Measurements from ENCODE around the gene LIPI.
"Not testable (repeated sequence)": the region's sequence is repeated elsewhere in the genome, so short reads cannot be mapped to it uniquely, and the experiment has no call there.

The LIPI gene

DNA sequence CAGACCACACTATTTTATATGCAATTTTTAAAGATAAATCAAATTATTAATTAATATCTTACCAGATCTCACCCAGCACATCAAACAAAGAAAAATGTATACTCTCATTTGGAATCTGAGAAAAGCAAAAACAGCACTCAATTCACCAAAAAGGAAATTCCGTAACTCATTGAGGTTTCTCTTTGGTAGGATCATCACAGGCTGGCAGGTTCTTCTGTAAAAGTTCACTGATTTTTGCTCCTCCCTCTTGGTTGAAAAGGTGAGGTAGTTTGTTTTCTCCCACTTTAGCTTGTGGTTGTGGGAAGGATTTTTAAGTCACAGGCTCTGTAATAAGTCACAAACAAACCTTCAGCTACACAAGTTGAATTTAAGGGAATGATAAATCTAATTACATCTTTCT lies at the start of gene LIPI:
Gene LIPI (minus strand): TSS at position 218 of the 400 bp plus-strand sequence. CDS start 110 bp downstream, at position 108.
- DNase-seq (ENCODE audit: low read depth): no peak

DNA sequence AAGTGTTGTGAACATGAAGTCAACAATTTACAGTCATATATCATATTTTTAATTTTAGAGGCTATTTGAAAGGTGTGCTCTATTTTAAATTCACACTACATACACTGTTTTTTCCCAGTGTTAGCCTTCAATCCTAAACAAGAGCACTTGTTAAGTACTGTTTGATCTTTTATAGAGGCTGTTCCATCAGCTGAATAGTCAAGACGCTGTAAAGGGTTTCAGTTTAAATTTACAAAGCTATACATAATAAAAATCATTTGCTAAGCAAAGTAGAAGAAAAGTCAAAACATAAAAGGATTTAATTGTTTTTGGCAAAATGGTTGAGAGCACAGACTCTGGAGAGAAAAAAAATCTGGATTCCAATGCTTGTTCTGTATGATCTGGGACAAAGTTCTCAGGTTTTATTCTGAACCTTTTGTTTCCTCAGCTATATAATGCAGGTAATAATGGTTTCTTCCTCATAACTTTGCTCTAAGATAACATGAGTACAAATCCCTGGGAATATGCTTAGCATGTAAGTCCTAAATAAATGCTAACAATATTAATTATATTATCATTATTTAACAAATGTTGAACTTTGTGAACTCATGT lies 49.5 kb upstream of the LIPI start:
- DNase-seq (ENCODE audit: low read depth): no peak

- DNase-seq (ENCODE audit: low read depth): no peak
Observed at GRCh38 chr21:14259747-14260146, 49.0 kb upstream of the LIPI start.

DNA sequence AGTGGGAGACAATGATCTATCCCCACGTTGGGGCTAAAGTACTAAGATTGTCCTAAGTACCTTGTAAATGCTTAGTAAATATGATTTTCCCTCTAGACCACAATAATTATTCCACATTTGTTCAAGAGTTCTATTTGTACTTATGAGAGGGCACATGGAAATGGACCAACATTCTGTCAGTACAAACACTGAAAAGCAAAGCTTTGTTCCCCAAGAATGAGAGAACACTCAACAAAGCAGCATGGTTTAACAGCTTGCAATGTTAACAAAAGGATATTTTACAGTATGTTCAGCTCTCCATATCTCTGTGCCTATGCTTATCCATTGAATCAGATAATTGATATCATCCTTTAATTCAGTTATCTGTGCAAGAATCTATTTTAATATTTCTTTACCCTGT lies 40.6 kb upstream of the LIPI start:
- DNase-seq (ENCODE audit: low read depth): no peak

- no peak for DNase-seq (ENCODE audit: low read depth)
Observed at GRCh38 chr21:14245711-14246110, 35.0 kb upstream of the LIPI start.

GRCh38 chr21:14244911-14245310 lies 34.2 kb upstream of the LIPI start:
- DNase-seq (ENCODE audit: low read depth): no peak

DNA sequence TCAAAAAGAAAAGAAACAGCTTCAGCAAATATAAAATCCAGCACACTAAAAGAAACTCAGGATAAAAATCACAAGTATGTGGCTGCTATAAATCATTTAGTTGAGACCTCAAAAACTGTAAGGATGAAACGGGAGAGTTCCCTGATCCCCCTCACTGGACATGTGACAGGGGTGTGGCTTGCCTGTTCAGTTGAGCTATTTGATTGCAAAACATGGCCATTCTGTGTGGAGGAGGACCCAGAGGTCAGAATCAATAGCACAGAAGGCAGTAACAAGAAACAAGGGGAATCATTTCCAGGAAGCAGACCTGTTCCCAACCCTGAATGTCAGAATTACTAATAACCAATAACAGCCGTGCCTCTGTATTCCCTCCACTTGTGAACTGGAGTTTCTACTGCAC lies 33.1 kb upstream of the LIPI start:
- DNase-seq (ENCODE audit: low read depth): no peak

DNA sequence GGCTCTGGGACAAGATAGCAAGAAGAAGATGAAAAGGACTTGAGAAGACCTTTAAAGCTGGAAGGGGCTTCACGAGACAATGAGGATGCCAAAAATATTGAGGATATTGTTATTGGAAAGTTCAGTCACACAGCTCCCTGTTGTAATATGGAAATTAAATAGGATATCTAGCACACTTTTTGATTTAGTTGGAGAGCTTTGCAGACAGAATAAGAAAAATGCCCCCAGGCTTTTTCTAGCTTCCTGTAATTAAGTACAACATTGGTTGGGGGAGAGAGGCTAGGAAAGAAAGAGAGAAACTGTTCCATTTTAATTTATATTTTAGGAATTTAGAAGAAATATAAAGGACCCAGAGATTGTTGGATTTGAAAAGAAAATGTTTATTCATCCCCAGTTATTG lies 32.7 kb upstream of the LIPI start:
- no peak for DNase-seq (ENCODE audit: low read depth)

DNA sequence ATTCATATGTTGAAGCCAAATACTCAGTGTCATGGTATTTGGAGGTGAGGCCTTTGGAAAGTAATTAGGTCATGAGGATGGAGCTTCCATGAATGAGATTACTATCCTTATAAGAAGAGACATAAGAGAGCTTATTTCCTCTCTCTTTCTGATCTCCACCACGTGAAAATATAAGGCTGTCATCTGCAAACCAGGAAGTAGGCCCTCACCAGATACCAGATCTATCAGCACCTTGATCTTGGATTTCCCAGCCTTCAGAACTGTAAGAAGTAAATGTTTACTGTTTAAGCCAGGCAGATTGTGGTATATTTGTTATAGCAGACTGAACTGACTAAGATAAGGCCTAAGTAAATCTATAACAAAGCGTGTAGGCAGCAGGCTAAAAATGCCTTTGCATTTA lies 30.5 kb upstream of the LIPI start:
- no peak for DNase-seq (ENCODE audit: low read depth)

DNA sequence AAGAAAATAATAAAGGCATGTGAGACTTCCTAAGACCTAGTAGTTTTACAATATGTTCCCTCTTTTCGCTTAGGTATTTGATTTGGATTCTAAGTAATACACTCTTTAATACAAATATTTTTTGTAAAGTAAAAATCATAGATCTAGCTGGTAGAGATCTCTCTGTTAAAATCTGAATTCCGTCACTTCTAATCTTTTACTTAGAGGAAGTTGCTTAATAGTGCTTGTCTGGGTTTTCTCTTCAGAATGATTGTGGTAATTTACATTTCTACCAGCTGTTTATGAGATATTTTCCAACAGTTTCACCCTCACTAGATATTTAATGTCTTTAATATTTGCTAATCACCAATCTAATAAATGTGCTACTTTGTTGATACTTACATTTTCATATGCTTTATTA lies 28.5 kb upstream of the LIPI start:
- DNase-seq (ENCODE audit: low read depth): no peak

DNA sequence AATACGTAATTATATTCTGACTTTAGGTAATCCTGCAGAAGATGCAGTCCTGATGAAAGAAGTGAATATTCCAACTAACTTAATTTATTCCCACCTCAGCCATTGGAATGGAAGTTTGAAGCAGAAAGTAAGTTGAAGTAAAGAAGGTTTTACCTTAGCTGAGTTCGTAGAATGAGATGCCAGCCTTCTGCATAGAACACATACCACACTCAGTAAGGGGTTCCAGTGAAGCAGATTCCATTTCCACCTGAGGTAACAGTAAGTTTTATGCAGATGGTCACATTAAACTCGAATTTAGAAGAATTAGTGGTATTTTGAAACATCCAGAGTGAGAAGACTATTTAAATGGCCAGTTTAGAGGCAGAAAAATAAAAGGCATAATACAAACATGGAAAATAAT lies 25.4 kb upstream of the LIPI start:
- DNase-seq (ENCODE audit: low read depth): no peak

GRCh38 chr21:14235101-14235500 lies 24.3 kb upstream of the LIPI start:
- no peak for DNase-seq (ENCODE audit: low read depth)

- no peak for DNase-seq (ENCODE audit: low read depth)
Observed at GRCh38 chr21:14229399-14229798, 18.6 kb upstream of the LIPI start.

DNA sequence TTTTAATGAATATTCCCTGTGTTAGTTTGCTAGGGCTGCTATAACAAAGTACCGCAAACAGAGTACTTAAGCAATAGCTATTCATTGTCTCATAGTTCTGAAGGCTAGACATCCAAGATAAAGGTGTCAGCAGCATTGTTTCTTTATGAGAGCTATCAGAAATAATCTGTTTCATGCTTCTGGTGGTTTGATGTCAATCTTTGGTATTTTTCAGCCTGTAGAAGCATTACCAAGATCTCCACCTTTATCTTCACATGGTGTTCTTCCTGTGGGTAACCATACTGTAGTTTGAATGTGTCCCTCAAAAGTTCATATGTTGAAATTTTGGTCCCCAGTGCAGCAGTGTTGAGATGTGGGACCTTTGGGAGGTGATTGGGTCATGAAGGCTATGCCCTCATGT lies 12.6 kb upstream of the LIPI start:
- no peak for DNase-seq (ENCODE audit: low read depth)

- peak; percentile 66 for DNase-seq (ENCODE audit: low read depth)
Observed at GRCh38 chr21:14215971-14216641, 5.4 kb upstream of the LIPI start, which contains the start of gene RBM11. TSS of gene RBM11 (plus strand) at chr21:14216157. CDS start at chr21:14216187, 30 bp downstream.

DNA sequence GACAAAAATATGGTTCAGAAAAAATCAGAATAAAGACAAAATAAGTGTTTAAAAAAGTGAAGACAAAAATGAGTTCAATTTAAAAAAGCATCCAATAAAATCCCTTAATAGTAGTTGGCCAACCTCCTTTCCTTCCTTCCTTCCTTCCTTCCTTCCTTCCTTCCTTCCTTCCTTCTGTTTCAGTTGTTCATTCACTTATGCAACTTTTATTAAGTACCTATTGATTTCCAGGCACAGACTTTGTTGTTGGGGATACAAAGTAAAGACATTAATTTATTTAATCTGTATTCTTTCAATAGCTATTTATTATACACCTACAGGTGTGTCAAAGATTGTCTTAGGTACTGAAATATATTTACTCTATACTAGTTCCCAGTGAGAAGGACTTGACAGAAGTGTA lies 2.4 kb upstream of the LIPI start:
- DNase-seq (ENCODE audit: low read depth): no peak

GRCh38 chr21:14206222-14206621 lies 4.5 kb downstream of the LIPI start:
- DNase-seq (ENCODE audit: low read depth): no peak

GRCh38 chr21:14166463-14167223 lies 44.1 kb downstream of the LIPI start:
- DNase-seq (ENCODE audit: low read depth): not testable (repeated sequence)

DNA sequence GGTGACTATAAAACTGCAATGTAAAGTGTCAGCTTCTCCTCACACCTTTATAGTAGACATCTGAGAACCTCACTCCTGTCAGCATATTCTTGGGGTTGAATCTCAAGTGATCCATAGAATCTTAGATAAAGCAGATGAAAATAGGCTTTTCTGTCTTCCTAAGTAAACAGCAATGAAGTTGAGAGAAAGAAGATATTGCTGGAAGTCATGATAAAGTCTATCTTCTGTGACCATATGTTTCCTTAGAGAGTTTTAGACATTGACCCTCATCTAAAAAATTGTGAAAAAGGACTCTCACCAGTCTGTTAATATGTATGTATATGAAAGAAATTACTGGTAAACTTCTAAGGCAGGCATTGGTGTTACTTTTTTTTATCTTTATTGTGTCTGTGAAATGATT lies 66.8 kb downstream of the LIPI start:
- no peak for DNase-seq (ENCODE audit: low read depth)

DNA sequence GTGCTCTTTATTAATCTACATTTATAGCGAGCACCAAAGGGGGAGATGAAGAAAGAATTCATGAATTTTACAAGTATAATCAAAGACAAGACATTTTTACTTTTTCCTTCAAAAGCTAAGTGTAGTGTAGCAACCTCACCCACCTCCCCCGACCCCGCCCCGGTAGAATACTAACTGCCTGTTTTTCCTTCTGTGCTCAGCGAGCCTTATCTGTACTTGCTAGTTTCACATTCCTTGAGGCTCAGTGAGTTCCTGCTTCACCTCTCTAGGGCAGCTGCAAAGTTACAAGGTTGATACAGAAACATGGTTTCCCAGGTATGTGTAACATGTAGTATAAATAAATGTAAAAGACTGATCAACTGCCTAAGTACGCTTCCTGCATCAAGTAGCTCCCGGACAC lies 86.5 kb downstream of the LIPI start:
- no peak for DNase-seq (ENCODE audit: low read depth)

DNA sequence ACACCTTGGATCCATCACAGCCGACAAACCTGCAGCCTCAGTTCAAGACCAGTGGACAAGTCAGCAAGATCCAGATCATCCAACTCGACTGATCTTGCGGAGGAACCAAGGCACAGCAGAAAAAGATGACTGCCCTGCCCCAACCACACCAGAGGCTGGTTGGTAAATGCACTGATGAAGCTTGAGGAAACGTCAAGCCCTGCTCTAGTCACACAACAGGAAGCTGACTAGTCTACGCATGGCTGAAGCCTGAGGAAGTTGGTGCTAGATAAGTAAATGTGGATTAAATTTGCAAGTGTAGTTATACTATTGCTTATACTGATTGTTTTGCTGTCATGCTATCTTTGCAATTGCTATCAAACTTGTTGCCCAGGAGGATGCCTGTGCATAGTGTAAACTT lies 89.0 kb downstream of the LIPI start:
- no peak for DNase-seq (ENCODE audit: low read depth)

GRCh38 chr21:14120091-14120734 lies 90.5 kb downstream of the LIPI start:
- DNase-seq (ENCODE audit: low read depth): peak; percentile 26

- DNase-seq (ENCODE audit: low read depth): no peak
Observed at GRCh38 chr21:14119038-14119437, 91.7 kb downstream of the LIPI start.

Data from stimulated activated CD8-positive, alpha-beta memory T cell treated with anti-CD3 and anti-CD28 coated beads, Interleukin-4, amount 100 ng/mL, for 24 hours (primary cell).